OCI-LY3 (cell line): ENCODE measurements around the gene GLCE.

Experiments used
- EZH2phosphoT487 ChIP-seq: fragments of 200-600 bp; shearing (Covaris generic); IDR thresholded peaks from 2 replicates; pipeline ENCODE4 v1.6.1; 2018; ENCODE audit warnings: antibody characterized with exemption, mixed run types, low read depth
- TF ChIP-seq, protein P1 (sequence below): fragments of 200-600, 300-600 bp; sonication (generic); IDR thresholded peaks from 2 replicates; pipeline ENCODE4 v1.5.1; 2014; ENCODE audit warnings: antibody characterized with exemption, low read length, low read depth

DNA sequence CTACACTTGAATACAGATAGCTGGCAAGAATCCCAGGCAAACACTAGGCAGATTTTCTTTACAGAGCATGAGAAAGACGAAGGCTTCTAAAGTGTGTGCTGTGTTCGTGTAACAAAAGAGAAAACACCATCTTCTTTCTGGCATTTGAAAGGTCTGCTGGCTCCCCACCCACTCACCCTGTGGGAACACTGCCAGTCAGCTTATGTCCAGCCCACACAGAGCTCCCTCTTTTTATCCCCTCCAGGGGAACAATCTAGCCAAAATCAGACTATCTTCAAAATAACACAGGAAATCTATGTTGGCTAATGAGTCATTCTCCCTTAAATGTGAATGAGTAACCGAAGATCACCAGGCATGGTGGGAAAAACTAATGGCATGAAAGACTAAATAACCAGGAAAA, 92.7 kb downstream of the GLCE start:
- TF ChIP-seq, protein P1, sequence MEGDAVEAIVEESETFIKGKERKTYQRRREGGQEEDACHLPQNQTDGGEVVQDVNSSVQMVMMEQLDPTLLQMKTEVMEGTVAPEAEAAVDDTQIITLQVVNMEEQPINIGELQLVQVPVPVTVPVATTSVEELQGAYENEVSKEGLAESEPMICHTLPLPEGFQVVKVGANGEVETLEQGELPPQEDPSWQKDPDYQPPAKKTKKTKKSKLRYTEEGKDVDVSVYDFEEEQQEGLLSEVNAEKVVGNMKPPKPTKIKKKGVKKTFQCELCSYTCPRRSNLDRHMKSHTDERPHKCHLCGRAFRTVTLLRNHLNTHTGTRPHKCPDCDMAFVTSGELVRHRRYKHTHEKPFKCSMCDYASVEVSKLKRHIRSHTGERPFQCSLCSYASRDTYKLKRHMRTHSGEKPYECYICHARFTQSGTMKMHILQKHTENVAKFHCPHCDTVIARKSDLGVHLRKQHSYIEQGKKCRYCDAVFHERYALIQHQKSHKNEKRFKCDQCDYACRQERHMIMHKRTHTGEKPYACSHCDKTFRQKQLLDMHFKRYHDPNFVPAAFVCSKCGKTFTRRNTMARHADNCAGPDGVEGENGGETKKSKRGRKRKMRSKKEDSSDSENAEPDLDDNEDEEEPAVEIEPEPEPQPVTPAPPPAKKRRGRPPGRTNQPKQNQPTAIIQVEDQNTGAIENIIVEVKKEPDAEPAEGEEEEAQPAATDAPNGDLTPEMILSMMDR = no peak
- TF ChIP-seq EZH2phosphoT487 = no peak
